Mesothelial cell of epicardium (in vitro differentiated cells): Measurements from ENCODE around the gene CABYR. TPM values are rescaled to one million over a fixed set of nuclear protein-coding genes. Genes with fewer than 3 reads are reported as not detected.
A peak's percentile ranks its signal among the peaks of the same experiment; 100 is the strongest.

ENCODE experiments used
- DNase-seq, 2 experiments: peaks; one replicate each; pipeline ENCODE4 v3.0.0; 2021; ENCODE audit warnings: low spot score in 2 of 2; ENCODE audit not compliant: unreplicated experiment in 2 of 2
- H3K27ac Mint-ChIP-seq: 2 replicates; pipeline ENCODE4 v1.8.0; 2021; ENCODE audit warnings: mixed read lengths
- H3K27me3 Mint-ChIP-seq: 2 replicates; pipeline ENCODE4 v1.8.0; 2021; ENCODE audit warnings: low read depth, mixed read lengths
- H3K36me3 Mint-ChIP-seq: 2 replicates; pipeline ENCODE4 v1.8.0; 2021; ENCODE audit warnings: mixed read lengths
- H3K4me1 Mint-ChIP-seq: 2 replicates; pipeline ENCODE4 v1.8.0; 2021; ENCODE audit warnings: mixed read lengths
- H3K4me3 Mint-ChIP-seq: 2 replicates; pipeline ENCODE4 v1.8.0; 2021; ENCODE audit warnings: mild to moderate bottlenecking, moderate library complexity, mixed read lengths
- H3K9me3 Mint-ChIP-seq: 2 replicates; pipeline ENCODE4 v1.8.0; 2021; ENCODE audit warnings: mixed read lengths
- CTCF ChIP-seq: fragments of 200-600 bp; sonication (generic); IDR thresholded peaks from one replicate; pipeline ENCODE4 v1.5.0; 2021; ENCODE audit warnings: antibody characterized with exemption; ENCODE audit not compliant: unreplicated experiment
- total RNA-seq: library from RNA; stranded (reverse); gene quantifications from 3 replicates; pipeline ENCODE4 v1.2.1, GENCODE V29; 2021

Gene CABYR
- total RNA-seq, 1 donor from 2014 or later, result 13.7 TPM

DNA sequence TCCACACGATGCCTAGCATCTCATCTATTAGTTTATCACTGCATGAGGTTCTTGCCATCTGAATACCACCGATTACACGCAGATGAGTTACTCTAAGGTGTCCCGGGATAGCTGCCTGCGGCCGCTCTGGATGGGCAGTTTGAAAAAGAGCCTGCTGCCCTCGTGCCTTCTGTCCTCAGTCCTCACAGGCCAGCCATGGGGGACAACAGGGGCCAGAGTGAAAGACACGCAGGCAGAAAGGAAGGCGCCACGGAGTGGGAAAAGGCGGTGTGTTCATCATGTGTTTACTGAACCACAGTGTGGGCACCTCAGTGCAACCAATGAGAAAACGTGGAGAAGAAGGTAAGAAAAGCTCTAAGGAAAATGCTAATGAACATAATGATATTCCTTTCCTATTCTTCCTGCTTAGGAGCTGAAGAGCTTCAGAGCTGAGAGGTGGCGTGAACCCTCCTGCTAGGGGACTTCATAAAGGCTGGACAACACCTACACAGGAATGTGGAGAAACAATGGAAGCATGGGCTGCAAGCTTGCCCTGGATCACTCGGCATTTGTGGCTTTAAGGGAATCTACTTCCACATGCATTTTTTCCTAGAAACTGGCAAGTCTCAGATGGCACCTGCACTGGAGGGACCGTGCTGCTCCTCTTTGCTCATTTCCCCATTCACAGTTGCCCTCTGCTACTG lies 50.9 kb downstream of the CABYR start:
- Mint-ChIP-seq H3K9me3 (peaks cover 6% of the 10 kb centered on the region), H3K27ac (no peak overlapping the region), H3K4me3 (no peak overlapping the region), H3K36me3 (peaks cover 18% of the 10 kb centered on the region), H3K27me3 (no peaks in the 10 kb centered on the region), H3K4me1 (peaks cover 9% of the 10 kb centered on the region)
- DNase-seq, result no peak
- no peak for TF ChIP-seq CTCF

DNA sequence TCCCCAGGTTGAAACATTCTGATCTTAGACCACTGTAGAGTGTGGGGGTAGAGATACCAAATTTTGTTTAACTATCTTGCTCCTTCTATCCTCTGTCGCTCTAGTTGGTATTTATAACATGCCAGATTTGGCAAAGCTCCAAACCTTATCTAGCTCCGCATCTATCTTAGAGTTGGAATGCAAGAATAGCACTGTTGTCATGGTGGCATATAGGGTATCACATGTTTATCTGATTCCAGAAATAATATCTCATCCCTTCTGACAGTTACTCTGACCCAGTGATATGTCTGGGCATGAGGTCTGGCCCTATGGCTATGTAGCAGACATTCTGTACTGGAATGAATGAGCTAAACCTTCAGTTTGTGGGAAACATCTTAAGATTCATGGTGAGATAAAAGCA lies 51.7 kb downstream of the CABYR start:
- H3K27me3 Mint-ChIP-seq, result no peaks in the 10 kb centered on the region
- TF ChIP-seq CTCF, result no peak
- peaks cover 22% of the 10 kb centered on the region for H3K36me3 Mint-ChIP-seq
- no peak for DNase-seq
- H3K4me1 Mint-ChIP-seq, result peaks cover 9% of the 10 kb centered on the region
- H3K9me3 Mint-ChIP-seq, result peaks cover 6% of the 10 kb centered on the region
- H3K4me3 Mint-ChIP-seq, result no peak overlapping the region
- peak overlapping the region; percentile 24 for H3K27ac Mint-ChIP-seq

GRCh38 chr18:24195296-24196053 lies 56.6 kb downstream of the CABYR start:
- DNase-seq, result no peak
- Mint-ChIP-seq H3K36me3 (peaks cover 19% of the 10 kb centered on the region), H3K27ac (no peak overlapping the region), H3K9me3 (peaks cover 4% of the 10 kb centered on the region), H3K4me1 (peaks cover 14% of the 10 kb centered on the region), H3K27me3 (no peaks in the 10 kb centered on the region), H3K4me3 (no peak overlapping the region)
- no peak for TF ChIP-seq CTCF

- Mint-ChIP-seq H3K36me3 (peaks cover 13% of the 10 kb centered on the region), H3K4me1 (peaks cover 15% of the 10 kb centered on the region), H3K27ac (no peak overlapping the region), H3K9me3 (no peaks in the 10 kb centered on the region), H3K27me3 (no peaks in the 10 kb centered on the region), H3K4me3 (no peak overlapping the region)
- no peak for DNase-seq
- TF ChIP-seq CTCF, result no peak
Measured at GRCh38 chr18:24196764-24197163, 57.9 kb downstream of the CABYR start.

DNA sequence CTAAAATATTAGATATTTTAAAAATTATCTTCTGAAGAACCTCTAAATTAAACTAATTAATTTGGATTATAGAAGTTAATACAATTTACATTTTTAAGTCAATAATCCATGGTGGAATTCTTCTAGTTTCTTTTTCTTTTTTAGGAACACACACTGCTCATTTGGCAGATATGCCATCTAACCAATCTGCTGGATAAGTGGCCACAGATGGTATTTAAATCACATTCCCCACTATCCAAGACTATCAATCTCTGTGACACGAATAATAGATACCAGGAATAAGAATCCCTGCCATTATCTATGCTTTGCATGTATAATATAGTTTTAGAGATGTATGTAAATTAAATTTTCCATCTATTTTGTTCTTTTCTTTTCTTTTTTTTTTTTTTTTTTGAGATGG lies 58.5 kb downstream of the CABYR start:
- no peaks in the 10 kb centered on the region for H3K9me3 Mint-ChIP-seq
- peaks cover 13% of the 10 kb centered on the region for H3K36me3 Mint-ChIP-seq
- H3K27ac Mint-ChIP-seq, result no peak overlapping the region
- peaks cover 16% of the 10 kb centered on the region for H3K4me1 Mint-ChIP-seq
- no peak for DNase-seq
- TF ChIP-seq CTCF, result no peak
- H3K4me3 Mint-ChIP-seq, result no peak overlapping the region
- no peaks in the 10 kb centered on the region for H3K27me3 Mint-ChIP-seq
